Measurements from ENCODE around the gene PAPPA. TPM values are rescaled to one million over a fixed set of nuclear protein-coding genes. Genes with fewer than 3 reads are reported as not detected.

PAPPA gene
- total RNA-seq, 4 donors from 2014 or later, result 0.29 to 17.1 (median 2.4) TPM

- Histone ChIP-seq H3K36me3 (no peaks in the 10 kb centered on the region), H3K4me1 (no peaks in the 10 kb centered on the region), H3K27me3 (no peaks in the 10 kb centered on the region), H3K27ac (no peak overlapping the region), H3K4me3 (no peak overlapping the region), H3K9me3 (no peaks in the 10 kb centered on the region)
- no peak for TF ChIP-seq CTCF (IDR thresholded peaks at IDR 0.05)
- no peak for TF ChIP-seq POLR2A (IDR thresholded peaks at IDR 0.05)
- intact Hi-C loops (cut with DNase I; ENCODE audit: low total_unique reads), result no loop called here
- no peak for DNase-seq
Measured at GRCh38 chr9:116247791-116248374, 94.3 kb downstream of the PAPPA start.

- Histone ChIP-seq H3K9me3 (no peaks in the 10 kb centered on the region), H3K4me1 (no peaks in the 10 kb centered on the region), H3K4me3 (no peak overlapping the region), H3K36me3 (no peaks in the 10 kb centered on the region), H3K27me3 (no peaks in the 10 kb centered on the region), H3K27ac (no peak overlapping the region)
- intact Hi-C loops (cut with DNase I; ENCODE audit: low total_unique reads), result no loop called here
- TF ChIP-seq POLR2A (IDR thresholded peaks at IDR 0.05), result no peak
- TF ChIP-seq CTCF (IDR thresholded peaks at IDR 0.05), result no peak
- DNase-seq, result no peak
Measured at GRCh38 chr9:116250891-116251290, 97.3 kb downstream of the PAPPA start.

- Histone ChIP-seq H3K9me3 (no peaks in the 10 kb centered on the region), H3K4me1 (no peaks in the 10 kb centered on the region), H3K27me3 (no peaks in the 10 kb centered on the region), H3K36me3 (no peaks in the 10 kb centered on the region), H3K4me3 (no peak overlapping the region), H3K27ac (no peak overlapping the region)
- intact Hi-C loops (cut with DNase I; ENCODE audit: low total_unique reads), result no loop called here
- DNase-seq, result no peak
- no peak for TF ChIP-seq CTCF (IDR thresholded peaks at IDR 0.05)
Measured at GRCh38 chr9:116251366-116251765, 97.8 kb downstream of the PAPPA start.

GRCh38 chr9:116260531-116260930 lies 106.9 kb downstream of the PAPPA start:
- no peaks in the 10 kb centered on the region for H3K9me3 ChIP-seq
- H3K27me3 ChIP-seq, result no peaks in the 10 kb centered on the region
- H3K27ac ChIP-seq, result no peak overlapping the region
- H3K4me1 ChIP-seq, result no peaks in the 10 kb centered on the region
- H3K4me3 ChIP-seq, result no peak overlapping the region
- no peaks in the 10 kb centered on the region for H3K36me3 ChIP-seq
- no peak for DNase-seq
- intact Hi-C loops (cut with DNase I; ENCODE audit: low total_unique reads), result no loop called here
- TF ChIP-seq CTCF (IDR thresholded peaks at IDR 0.05) (no peak), POLR2A (IDR thresholded peaks at IDR 0.05) (no peak)

DNA sequence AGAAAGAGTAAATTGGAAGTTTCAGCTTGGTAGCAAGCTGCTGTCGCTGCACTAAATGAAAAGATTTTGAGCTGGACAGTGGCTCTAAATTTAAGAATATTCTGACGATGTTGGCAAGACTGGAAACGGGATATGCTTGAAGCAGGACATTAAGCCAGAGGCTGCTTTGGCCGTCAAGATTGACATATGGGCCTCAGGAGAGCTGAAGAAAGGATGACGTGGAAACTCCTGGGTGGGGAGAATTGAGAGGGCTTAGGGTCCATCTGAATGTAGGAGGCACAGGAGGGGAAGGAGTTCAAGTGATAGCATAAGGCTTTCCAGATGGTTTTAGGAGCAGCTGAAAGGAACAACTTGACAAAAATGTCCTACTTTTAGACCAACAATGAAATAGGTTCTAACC lies 108.9 kb downstream of the PAPPA start:
- no peaks in the 10 kb centered on the region for H3K4me1 ChIP-seq
- no peaks in the 10 kb centered on the region for H3K9me3 ChIP-seq
- no peaks in the 10 kb centered on the region for H3K36me3 ChIP-seq
- TF ChIP-seq CTCF (IDR thresholded peaks at IDR 0.05), result no peak
- no peak for TF ChIP-seq POLR2A (IDR thresholded peaks at IDR 0.05)
- no peak overlapping the region for H3K27ac ChIP-seq
- intact Hi-C loops (cut with DNase I; ENCODE audit: low total_unique reads), result no loop called here
- no peak overlapping the region for H3K4me3 ChIP-seq
- no peak for DNase-seq
- no peaks in the 10 kb centered on the region for H3K27me3 ChIP-seq

All from uterus (tissue), 4 donors.